NB4 (cell line): ENCODE results near the gene ITGA6.

ENCODE experiments used
- CTCF ChIP-seq: IDR thresholded peaks from one replicate; pipeline ENCODE4 v1.5.1; 2012; ENCODE audit warnings: low read depth, low read length
- POLR2A ChIP-seq: IDR thresholded peaks from 2 replicates; pipeline ENCODE4 v1.6.1; 2011; ENCODE audit warnings: mild to moderate bottlenecking; ENCODE audit not compliant: insufficient read length; ENCODE audit errors: extremely low read depth

GRCh38 chr2:172380436-172381274 is 46.7 kb upstream of the ITGA6 start:
- TF ChIP-seq CTCF (no peak), POLR2A (no peak)
